Amniotic epithelial cell (primary cell): ENCODE data around the gene SGF29.
"Not testable (repeated sequence)": the region's sequence is repeated elsewhere in the genome, so short reads cannot be mapped to it uniquely, and the experiment has no call there.

Experiments used
- DNase-seq: peaks from one replicate; pipeline ENCODE4 v3.0.0-alpha.2; 2010; ENCODE audit warnings: low read depth

Gene SGF29

DNA sequence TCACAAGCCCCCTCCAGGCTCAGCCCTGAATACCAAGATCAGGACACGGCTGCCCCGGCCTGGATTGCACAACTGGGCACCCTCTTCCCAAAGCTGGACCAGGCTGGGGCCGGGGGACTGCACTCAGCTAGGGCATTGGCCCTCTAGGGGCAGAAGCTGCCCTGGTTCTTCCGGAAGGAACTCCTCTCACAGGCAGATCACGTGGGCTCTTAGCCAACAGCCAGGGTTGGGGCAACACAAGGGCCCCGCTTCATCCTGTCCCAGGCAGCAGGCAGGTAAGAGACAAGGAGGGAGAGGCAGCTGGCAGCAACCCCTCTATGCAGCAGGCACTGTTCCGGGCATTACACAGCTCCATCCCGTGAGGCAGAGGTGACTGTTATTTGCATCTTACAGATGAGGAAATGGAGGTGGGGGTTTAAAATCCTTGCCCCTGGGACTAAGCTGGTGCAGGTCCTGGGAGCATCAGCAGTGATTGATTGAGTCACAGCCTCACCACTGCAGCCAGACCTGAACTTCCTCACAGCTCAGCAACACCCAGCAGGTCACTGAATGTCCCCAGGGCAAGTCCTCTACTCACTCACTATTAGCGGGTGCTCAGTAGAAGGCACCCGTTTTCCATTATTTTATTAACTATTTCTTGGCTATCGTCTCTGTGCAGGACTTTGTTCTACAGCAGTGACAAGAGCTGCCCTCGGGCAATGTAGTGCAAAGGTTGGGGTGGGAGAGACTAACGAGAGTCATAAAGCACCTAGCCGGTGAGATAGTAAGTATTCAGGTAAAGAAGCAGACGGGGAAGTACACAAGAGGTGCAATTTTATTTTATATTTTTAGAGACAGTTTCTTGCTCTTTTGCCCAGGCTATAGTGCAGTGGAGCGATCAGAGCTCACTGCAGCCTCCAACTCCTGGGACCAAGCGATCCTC, 58.9 kb downstream of the SGF29 start:
- DNase-seq, result not testable (repeated sequence)

- DNase-seq, result not testable (repeated sequence)
These were observed 60.2 kb downstream of the SGF29 start for GRCh38 chr16:28613912-28614311.

DNA sequence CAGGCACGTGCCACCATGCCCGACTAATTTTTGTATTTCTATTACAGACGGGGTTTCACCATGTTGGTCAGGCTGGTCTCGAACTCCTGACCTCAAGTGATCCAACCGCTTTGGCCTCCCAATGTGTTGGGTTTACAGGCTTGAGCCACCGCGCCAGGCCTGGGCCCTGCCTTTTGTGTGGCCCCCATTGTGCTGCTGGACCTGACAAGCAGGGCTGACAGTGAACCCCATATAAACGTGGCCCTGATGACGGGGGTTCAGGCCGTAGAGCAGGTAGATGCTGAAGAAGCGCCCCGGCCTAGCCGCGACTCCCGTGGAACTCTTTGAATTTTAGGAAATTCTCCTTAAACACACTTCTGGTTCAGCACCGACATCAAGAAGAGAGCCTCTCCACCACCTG, 60.8 kb downstream of the SGF29 start:
- DNase-seq, result not testable (repeated sequence)

DNA sequence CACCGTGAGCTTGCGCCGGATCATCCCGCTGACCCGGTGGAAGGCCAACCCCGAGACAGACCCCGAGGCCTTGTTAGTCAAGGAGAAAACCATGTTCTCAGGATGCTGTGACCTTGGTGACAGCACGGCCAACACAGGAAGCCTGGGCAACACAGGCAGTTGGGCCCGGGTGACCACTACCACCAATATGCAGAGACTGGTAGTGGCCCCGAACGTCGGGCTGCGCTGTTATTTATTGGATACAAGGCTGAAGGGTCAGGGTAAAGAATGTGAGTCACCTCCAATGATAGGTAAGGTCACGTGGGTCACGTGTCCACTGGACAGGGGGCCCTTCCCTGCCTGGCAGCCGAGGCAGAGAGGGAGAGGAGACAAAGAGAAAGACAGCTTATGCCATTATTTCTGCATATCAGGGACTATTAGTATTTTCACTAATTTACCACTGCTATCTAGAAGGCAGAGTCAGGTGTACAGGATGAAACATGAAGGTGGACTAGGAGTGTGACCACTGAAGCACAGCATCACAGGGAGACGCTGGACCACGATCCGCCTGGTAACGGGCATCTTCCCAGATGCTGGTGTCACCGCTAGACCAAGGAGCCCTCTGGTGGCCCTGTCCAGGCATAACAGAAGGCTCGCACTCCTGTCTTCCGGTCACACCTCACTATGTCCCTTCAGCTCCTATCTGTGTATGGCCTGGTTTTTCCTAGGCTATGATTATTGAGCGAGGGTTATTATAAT, 61.9 kb downstream of the SGF29 start:
- peak; percentile 26 for DNase-seq

- not testable (repeated sequence) for DNase-seq
These were observed 62.5 kb downstream of the SGF29 start for GRCh38 chr16:28616224-28616577.

DNA sequence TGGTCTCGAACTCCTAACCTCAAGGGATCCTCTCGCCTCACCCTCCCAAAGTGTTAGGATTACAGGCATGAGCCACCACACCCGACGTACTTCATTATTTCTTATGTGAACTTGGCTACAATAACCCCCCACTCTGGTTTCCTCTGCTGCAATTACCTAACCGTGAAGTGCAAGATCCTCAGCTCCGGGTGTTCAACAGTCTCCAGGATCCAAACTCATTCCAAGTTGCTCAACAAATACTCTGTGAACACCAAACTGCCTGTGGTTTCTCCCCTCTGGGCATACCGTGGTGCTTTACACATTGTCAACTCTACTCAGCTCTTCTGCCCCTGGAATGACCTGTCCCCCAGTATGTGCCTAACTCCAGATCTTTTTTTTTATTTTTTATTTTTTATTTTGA, 62.9 kb downstream of the SGF29 start:
- DNase-seq, result no peak

DNA sequence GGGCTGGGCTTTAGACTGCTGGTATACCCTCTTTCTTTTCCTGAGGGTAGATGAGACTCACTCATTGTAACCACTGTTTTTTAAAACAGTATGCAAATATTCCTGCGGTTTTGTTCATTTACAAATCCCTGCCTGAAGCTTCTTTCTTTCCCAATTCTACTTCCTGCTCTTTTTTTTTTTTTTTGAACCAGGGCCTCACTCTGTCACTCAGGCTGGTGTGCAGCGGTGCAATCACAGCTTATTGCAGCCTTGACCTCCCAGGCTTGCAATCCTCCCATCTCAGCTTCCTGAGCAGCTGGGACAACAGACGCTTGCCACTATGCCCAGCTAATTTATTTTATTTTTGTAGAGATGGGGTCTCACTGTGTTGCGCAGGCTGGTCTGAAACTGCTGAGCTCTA, 64.2 kb downstream of the SGF29 start:
- peak; percentile 37 for DNase-seq

GRCh38 chr16:28620316-28620715, 66.6 kb downstream of the SGF29 start:
- DNase-seq, result not testable (repeated sequence)

DNA sequence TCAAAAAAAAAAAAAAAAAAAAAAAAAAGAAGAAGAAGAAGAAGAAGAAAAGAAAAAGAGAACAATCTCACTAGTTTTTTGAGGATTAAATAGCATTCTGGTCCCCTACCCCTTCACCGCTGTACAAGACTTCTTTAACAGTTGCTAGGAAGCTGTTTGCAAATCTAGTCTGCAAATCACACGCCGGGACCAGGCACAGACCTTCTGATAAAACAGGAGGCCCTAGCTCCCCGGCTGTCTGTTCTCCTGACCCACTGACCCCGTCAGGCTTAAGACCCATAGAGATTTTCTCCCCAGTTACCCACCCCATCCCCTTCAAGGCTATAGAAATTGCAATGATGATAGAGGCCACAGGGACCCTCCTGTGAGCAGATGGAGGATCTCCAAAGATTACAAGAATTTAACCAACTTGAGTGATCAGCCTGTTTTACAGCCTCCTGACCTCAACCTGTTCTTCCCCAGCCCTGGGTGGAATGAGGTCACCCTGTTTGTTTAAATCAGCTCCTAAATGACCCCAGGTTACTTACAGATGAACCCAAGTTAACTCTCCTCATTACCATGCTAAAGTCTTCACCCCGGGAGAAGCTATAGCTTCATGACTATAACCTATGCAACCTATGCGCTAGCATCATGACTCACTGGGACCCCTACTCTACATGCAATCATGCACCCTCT, 67.9 kb downstream of the SGF29 start:
- DNase-seq, result no peak

DNA sequence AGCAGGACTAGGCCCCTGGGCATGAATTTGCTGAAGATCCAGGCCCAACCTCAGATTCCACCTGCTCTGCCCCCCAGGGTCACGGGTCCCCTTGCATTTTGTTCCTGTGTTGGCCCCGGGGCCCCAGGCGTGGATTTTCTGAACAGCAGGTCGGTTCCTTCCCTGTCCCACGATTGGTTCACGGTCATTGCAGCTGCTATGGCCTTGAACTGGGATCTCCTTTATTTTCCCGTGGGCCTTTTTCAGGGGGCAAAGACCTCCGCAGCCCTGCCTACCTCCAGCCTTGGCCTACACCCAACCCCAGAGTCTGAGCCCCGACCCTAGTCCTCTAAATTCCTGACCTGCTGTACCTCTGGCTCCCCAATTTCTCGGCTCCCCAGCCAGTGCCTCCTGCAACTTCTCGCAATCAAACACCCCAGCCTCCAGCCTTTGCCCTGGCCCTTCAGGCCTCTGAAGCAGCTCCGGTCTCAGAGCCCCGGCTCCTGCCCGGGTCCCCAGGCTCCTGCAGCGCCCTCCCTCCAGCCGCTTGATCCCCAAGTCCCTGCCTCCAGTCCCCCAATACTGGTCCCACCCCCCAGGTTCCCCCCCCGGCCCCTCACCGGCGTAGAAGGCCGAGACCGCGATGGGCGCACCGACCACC, 68.9 kb downstream of the SGF29 start:
- DNase-seq, result not testable (repeated sequence)

- DNase-seq, result no peak
These were observed 69.5 kb downstream of the SGF29 start for GRCh38 chr16:28623172-28623711.

DNA sequence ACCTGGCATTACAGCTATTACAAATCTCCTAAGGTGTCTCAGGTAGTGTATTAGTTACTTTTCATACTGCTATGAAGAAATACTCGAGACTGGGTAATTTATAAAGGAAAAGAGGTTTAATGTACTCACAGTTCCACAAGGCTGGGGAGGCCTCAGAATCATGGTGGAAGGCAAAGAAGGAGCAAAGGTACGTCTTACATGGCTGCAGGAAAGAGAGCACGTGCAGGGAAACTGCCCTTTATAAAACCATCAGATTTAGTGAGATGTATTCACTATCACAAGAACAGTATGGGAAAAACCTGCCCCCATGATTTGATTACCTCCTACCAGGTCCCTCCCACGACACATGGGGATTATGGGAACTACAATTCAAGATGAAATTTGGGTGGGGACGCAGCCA, 77.2 kb downstream of the SGF29 start:
- DNase-seq, result not testable (repeated sequence)

DNA sequence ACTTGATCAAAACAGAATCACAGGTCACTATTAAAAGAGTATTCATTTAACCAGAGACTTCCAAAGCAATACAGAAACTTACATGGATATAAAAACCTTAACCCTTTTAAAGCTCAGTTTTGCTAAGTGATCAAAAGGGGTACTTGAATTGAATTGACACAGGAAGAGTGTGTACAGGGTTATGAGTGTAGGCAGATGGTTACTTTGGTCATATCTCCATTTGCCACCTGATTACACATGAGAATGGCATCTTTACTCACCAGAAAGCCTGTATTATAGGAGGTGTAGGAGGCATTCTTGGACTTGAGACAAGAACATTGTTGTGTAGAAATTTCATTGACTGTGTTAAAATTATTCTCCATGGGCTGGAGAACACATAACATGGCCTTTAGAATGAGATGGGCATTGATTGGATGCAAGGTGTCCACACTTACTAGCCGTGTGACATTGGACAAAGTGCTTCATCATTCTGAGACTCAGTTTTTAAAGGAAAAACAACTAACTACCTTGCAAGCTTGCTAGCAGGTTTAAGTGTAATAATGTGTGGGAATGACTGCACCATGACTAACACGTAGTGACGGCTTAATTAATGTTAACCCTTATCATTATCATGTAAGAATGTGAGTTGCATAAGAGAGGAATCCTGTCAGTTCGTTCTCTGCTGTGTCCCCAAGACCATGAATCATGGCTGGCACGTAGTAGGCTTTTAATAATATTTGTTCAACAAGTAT, 82.5 kb downstream of the SGF29 start:
- peak; percentile 93 for DNase-seq

GRCh38 chr16:28637765-28638164, 84.0 kb downstream of the SGF29 start, which contains the start of gene NPIPB8:
TSS of gene NPIPB8 (plus strand) at chr16:28638065. CDS start at chr16:28638361, 296 bp downstream.
- DNase-seq, result not testable (repeated sequence)

DNA sequence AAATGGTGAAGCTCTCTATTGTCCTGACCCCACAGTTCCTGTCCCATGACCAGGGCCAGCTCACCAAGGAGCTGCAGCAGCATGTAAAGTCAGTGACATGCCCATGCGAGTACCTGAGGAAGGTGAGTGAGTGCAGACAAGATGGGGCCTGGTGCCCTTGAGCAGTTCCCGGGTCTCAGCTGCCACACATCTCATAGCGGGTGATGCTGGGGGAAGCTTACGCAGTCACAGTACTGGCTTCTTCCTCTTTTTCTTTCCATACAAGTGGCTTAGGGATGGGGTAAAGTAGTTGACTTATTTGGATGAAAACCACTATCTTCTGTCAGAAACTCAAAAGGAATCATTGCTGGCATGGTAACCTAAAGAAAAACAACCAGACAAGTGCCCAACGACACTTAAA, 84.6 kb downstream of the SGF29 start:
- not testable (repeated sequence) for DNase-seq

DNA sequence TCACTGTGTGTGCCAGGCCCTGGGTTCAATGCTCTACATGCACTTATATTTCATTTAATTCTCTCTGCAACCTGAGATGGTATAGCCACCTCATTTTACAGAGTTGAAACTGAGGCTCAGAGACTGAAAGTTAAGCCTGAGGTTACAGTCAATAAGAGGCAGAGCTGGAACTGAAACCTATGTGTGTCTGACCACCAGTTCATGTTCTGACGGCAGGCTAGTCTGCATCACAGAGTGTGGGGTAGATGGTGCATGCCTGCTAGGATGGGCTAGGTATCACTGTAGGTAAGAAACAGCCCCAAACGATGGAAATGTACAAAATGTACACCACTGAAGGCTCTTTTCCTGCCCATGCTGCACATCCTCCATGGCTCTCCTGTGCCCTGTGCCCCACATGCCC, 86.2 kb downstream of the SGF29 start:
- DNase-seq, result not testable (repeated sequence)
